Testis (tissue), 2 donors: ENCODE measurements around the gene FHL2.

Experiments
- CTCF ChIP-seq, 3 experiments: fragments of 450-650 bp in 2 of 3; fragments of 200-600 bp in 1 of 3; sonication (generic) in 1 of 3; IDR thresholded peaks; one replicate each; pipeline ENCODE4 v1.5.1; 2016 to 2019; ENCODE audit warnings: antibody characterized with exemption in 3 of 3, mild to moderate bottlenecking in 2 of 3, moderate library complexity in 1 of 3
- POLR2A ChIP-seq: fragments of 450-650 bp; IDR thresholded peaks from one replicate; pipeline ENCODE4 v1.6.1; 2017; ENCODE audit warnings: antibody characterized with exemption, mild to moderate bottlenecking, moderate library complexity

- TF ChIP-seq CTCF (IDR thresholded peaks at IDR 0.05) (no peak), POLR2A (no peak)
These were observed 32.7 kb upstream of the FHL2 start for GRCh38 chr2:105431367-105432043.
